HEK293 (cell line): ENCODE measurements around the gene DPYSL4.

ENCODE experiments used
- BCL11A ChIP-seq: fragments of 450-650 bp; formaldehyde crosslinking; IDR thresholded peaks from 2 replicates; pipeline ENCODE4 v1.5.1; 2016; ENCODE audit warnings: low read depth, missing biosample characterization, missing genetic modification characterization
- OSR2 ChIP-seq: fragments of 450-650 bp; formaldehyde crosslinking; IDR thresholded peaks from 2 replicates; pipeline ENCODE4 v1.5.1; 2016; ENCODE audit warnings: missing biosample characterization, missing genetic modification characterization
- SP2 ChIP-seq: fragments of 450-650 bp; formaldehyde crosslinking; IDR thresholded peaks from 2 replicates; pipeline ENCODE4 v1.5.1; 2016; ENCODE audit warnings: missing biosample characterization, missing genetic modification characterization
- ZBTB21 ChIP-seq: fragments of 450-650 bp; formaldehyde crosslinking; IDR thresholded peaks from 2 replicates; pipeline ENCODE4 v1.5.1; 2017; ENCODE audit warnings: missing biosample characterization, missing genetic modification characterization
- ZEB2 ChIP-seq: fragments of 450-650 bp; formaldehyde crosslinking; IDR thresholded peaks from 2 replicates; pipeline ENCODE4 v1.5.1; 2016; ENCODE audit warnings: missing biosample characterization, missing genetic modification characterization
- ZFHX2 ChIP-seq: fragments of 450-650 bp; formaldehyde crosslinking; conservative IDR thresholded peaks from 2 replicates; pipeline ENCODE4 v1.5.1; 2016; ENCODE audit warnings: missing biosample characterization, missing genetic modification characterization
- ZNF571 ChIP-seq: fragments of 450-650 bp; formaldehyde crosslinking; IDR thresholded peaks from 2 replicates; pipeline ENCODE4 v1.5.0; 2017; ENCODE audit warnings: missing biosample characterization, missing genetic modification characterization
- ZNF791 ChIP-seq: fragments of 450-650 bp; formaldehyde crosslinking; IDR thresholded peaks from 2 replicates; pipeline ENCODE4 v1.5.1; 2016; ENCODE audit warnings: missing biosample characterization, missing genetic modification characterization
- ZSCAN16 ChIP-seq: fragments of 450-650 bp; formaldehyde crosslinking; IDR thresholded peaks from 2 replicates; pipeline ENCODE4 v1.5.1; 2016; ENCODE audit warnings: missing biosample characterization, missing genetic modification characterization
- TF ChIP-seq, protein P1 (sequence below): fragments of 450-650 bp; formaldehyde crosslinking; IDR thresholded peaks from 2 replicates; pipeline ENCODE4 v1.5.1; 2016; ENCODE audit warnings: missing biosample characterization, missing genetic modification characterization
- TF ChIP-seq, protein P2 (sequence below): fragments of 450-650 bp; formaldehyde crosslinking; IDR thresholded peaks from 2 replicates; pipeline ENCODE4 v1.5.1; 2016; ENCODE audit warnings: missing biosample characterization, missing genetic modification characterization
- TF ChIP-seq, protein P3 (sequence below): fragments of 450-650 bp; formaldehyde crosslinking; conservative IDR thresholded peaks from 2 replicates; pipeline ENCODE4 v1.5.1; 2016; ENCODE audit warnings: low read depth, missing biosample characterization, missing genetic modification characterization
- TF ChIP-seq, protein P4 (sequence below): fragments of 450-650 bp; formaldehyde crosslinking; IDR thresholded peaks from 2 replicates; pipeline ENCODE4 v1.5.1; 2016; ENCODE audit warnings: missing biosample characterization, missing genetic modification characterization, low read depth

DNA sequence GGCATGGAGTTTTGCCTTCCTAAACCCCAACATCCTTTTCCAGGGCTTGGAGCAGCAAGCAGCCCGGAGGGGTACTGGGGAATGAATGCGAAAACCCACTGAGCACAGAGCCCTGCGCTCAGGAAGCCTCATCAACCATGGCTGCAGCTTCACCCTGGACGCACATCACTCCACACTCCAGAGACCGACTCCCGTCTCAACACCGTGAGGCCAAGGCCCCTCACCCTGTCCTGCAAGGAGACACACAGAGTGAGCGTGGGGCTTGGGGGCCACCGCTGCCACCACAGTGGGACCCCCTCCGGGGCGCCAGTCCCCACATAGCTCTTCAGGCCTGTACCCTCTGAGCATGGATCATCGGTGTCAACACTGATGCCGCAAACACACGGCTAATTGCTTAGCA is 41.9 kb downstream of the DPYSL4 start:
- TF ChIP-seq BCL11A (no peak), ZBTB21 (tag by site-specific recombination) (no peak), ZSCAN16 (tag by site-specific recombination) (no peak), SP2 (tag by site-specific recombination) (no peak), ZEB2 (tag by site-specific recombination) (no peak), ZFHX2 (tag by site-specific recombination) (no peak), ZNF791 (tag by site-specific recombination) (no peak), OSR2 (tag by site-specific recombination) (no peak), ZNF571 (tag by site-specific recombination) (no peak)
- TF ChIP-seq, protein P1, sequence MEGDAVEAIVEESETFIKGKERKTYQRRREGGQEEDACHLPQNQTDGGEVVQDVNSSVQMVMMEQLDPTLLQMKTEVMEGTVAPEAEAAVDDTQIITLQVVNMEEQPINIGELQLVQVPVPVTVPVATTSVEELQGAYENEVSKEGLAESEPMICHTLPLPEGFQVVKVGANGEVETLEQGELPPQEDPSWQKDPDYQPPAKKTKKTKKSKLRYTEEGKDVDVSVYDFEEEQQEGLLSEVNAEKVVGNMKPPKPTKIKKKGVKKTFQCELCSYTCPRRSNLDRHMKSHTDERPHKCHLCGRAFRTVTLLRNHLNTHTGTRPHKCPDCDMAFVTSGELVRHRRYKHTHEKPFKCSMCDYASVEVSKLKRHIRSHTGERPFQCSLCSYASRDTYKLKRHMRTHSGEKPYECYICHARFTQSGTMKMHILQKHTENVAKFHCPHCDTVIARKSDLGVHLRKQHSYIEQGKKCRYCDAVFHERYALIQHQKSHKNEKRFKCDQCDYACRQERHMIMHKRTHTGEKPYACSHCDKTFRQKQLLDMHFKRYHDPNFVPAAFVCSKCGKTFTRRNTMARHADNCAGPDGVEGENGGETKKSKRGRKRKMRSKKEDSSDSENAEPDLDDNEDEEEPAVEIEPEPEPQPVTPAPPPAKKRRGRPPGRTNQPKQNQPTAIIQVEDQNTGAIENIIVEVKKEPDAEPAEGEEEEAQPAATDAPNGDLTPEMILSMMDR (tag by site-specific recombination): no peak
- TF ChIP-seq, protein P2, sequence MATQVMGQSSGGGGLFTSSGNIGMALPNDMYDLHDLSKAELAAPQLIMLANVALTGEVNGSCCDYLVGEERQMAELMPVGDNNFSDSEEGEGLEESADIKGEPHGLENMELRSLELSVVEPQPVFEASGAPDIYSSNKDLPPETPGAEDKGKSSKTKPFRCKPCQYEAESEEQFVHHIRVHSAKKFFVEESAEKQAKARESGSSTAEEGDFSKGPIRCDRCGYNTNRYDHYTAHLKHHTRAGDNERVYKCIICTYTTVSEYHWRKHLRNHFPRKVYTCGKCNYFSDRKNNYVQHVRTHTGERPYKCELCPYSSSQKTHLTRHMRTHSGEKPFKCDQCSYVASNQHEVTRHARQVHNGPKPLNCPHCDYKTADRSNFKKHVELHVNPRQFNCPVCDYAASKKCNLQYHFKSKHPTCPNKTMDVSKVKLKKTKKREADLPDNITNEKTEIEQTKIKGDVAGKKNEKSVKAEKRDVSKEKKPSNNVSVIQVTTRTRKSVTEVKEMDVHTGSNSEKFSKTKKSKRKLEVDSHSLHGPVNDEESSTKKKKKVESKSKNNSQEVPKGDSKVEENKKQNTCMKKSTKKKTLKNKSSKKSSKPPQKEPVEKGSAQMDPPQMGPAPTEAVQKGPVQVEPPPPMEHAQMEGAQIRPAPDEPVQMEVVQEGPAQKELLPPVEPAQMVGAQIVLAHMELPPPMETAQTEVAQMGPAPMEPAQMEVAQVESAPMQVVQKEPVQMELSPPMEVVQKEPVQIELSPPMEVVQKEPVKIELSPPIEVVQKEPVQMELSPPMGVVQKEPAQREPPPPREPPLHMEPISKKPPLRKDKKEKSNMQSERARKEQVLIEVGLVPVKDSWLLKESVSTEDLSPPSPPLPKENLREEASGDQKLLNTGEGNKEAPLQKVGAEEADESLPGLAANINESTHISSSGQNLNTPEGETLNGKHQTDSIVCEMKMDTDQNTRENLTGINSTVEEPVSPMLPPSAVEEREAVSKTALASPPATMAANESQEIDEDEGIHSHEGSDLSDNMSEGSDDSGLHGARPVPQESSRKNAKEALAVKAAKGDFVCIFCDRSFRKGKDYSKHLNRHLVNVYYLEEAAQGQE (tag by site-specific recombination): no peak
- TF ChIP-seq, protein P3, sequence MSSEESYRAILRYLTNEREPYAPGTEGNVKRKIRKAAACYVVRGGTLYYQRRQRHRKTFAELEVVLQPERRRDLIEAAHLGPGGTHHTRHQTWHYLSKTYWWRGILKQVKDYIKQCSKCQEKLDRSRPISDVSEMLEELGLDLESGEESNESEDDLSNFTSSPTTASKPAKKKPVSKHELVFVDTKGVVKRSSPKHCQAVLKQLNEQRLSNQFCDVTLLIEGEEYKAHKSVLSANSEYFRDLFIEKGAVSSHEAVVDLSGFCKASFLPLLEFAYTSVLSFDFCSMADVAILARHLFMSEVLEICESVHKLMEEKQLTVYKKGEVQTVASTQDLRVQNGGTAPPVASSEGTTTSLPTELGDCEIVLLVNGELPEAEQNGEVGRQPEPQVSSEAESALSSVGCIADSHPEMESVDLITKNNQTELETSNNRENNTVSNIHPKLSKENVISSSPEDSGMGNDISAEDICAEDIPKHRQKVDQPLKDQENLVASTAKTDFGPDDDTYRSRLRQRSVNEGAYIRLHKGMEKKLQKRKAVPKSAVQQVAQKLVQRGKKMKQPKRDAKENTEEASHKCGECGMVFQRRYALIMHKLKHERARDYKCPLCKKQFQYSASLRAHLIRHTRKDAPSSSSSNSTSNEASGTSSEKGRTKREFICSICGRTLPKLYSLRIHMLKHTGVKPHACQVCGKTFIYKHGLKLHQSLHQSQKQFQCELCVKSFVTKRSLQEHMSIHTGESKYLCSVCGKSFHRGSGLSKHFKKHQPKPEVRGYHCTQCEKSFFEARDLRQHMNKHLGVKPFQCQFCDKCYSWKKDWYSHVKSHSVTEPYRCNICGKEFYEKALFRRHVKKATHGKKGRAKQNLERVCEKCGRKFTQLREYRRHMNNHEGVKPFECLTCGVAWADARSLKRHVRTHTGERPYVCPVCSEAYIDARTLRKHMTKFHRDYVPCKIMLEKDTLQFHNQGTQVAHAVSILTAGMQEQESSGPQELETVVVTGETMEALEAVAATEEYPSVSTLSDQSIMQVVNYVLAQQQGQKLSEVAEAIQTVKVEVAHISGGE (tag by site-specific recombination): no peak
- TF ChIP-seq, protein P4, sequence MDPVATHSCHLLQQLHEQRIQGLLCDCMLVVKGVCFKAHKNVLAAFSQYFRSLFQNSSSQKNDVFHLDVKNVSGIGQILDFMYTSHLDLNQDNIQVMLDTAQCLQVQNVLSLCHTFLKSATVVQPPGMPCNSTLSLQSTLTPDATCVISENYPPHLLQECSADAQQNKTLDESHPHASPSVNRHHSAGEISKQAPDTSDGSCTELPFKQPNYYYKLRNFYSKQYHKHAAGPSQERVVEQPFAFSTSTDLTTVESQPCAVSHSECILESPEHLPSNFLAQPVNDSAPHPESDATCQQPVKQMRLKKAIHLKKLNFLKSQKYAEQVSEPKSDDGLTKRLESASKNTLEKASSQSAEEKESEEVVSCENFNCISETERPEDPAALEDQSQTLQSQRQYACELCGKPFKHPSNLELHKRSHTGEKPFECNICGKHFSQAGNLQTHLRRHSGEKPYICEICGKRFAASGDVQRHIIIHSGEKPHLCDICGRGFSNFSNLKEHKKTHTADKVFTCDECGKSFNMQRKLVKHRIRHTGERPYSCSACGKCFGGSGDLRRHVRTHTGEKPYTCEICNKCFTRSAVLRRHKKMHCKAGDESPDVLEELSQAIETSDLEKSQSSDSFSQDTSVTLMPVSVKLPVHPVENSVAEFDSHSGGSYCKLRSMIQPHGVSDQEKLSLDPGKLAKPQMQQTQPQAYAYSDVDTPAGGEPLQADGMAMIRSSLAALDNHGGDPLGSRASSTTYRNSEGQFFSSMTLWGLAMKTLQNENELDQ: no peak
